Skeletal muscle cell (primary cell): ENCODE data around the gene PPM1D.

Experiments used
- DNase-seq: peaks from one replicate; pipeline ENCODE4 v3.0.0-alpha.2; 2010; ENCODE audit warnings: low read depth
- H3K4me3 ChIP-seq: 2 replicates; pipeline ENCODE4 v1.5.1; 2011; ENCODE audit warnings: low read depth, mild to moderate bottlenecking, control low read depth, low read length, moderate library complexity

Gene PPM1D

DNA sequence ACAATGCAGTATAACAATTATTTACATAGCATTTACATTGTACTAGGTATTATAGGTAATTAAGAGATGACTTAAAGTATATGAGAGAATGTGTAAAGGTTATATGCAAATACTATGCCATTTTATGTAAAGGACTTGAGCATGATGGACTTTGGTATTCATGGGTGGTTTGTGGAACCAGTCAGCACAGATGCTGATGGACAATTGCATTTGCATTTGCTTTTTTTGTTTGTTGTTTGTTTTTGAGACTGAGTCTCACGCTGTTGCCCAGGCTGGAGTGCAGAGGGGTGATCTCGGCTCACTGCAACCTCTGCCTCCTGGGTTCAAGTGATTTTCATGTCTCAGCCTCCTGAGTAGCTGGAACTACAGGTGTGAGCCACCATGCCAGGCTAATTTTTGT lies 113.6 kb downstream of the PPM1D start:
- H3K4me3 ChIP-seq: no peak overlapping the region
- no peak for DNase-seq
